ENCODE results near the gene PVALB. TPM values are rescaled to one million over a fixed set of nuclear protein-coding genes. Genes with fewer than 3 reads are reported as not detected.

Gene PVALB
- total and polyA plus RNA-seq, 5 donors from 2014 or later = not detected

GRCh38 chr22:36809351-36809750, 7.5 kb downstream of the PVALB start:
- Mint-ChIP-seq H3K27ac (peak overlapping the region in 2 of 3 donors; percentile 69 to 81), H3K4me1 (peaks cover 0 to 20% (median 11%) of the 10 kb centered on the region in 4 donors), H3K27me3 (peaks cover 17% of the 10 kb centered on the region), H3K4me3 (no peak overlapping the region), H3K9me3 (no peaks in the 10 kb centered on the region), H3K36me3 (no peaks in the 10 kb centered on the region)
- H3K4me3 ChIP-seq (ENCODE audit: low read depth, low read length) = no peak overlapping the region
- DNase-seq (no peak), ATAC-seq (ENCODE audit: low read depth in 2 of 2) (no peak)
- no peaks in the 10 kb centered on the region for H3K36me3 ChIP-seq (ENCODE audit: control insufficient read depth, insufficient read depth, low read length)
- H3K9me3 ChIP-seq (ENCODE audit: control insufficient read depth in 2 of 2, low read length in 2 of 2) = no peaks in the 10 kb centered on the region
- no peaks in the 10 kb centered on the region for H3K27me3 ChIP-seq (ENCODE audit: control insufficient read depth, insufficient read depth, low read length)
- peaks cover 3% of the 10 kb centered on the region for H3K4me1 ChIP-seq (ENCODE audit: control insufficient read depth, insufficient read depth, low read length, poor library complexity, severe bottlenecking)
- no peak overlapping the region for H3K27ac ChIP-seq (ENCODE audit: insufficient read depth, low read length, poor library complexity, severe bottlenecking)

- peaks cover 3% of the 10 kb centered on the region for H3K4me1 ChIP-seq (ENCODE audit: control insufficient read depth, insufficient read depth, low read length, poor library complexity, severe bottlenecking)
- ATAC-seq (ENCODE audit: low read depth in 2 of 2) (peak; percentile 43 to 59), DNase-seq (peak in 1 of 3 donors; percentile 61)
- Mint-ChIP-seq H3K36me3 (no peaks in the 10 kb centered on the region), H3K4me3 (no peak overlapping the region), H3K27ac (peak overlapping the region; percentile 15 to 81 (median 69)), H3K27me3 (peaks cover 12% of the 10 kb centered on the region), H3K9me3 (no peaks in the 10 kb centered on the region), H3K4me1 (peaks cover 0 to 20% (median 11%) of the 10 kb centered on the region in 4 donors)
- no peak overlapping the region for H3K4me3 ChIP-seq (ENCODE audit: low read depth, low read length)
- no peaks in the 10 kb centered on the region for H3K36me3 ChIP-seq (ENCODE audit: control insufficient read depth, insufficient read depth, low read length)
- H3K27ac ChIP-seq (ENCODE audit: insufficient read depth, low read length, poor library complexity, severe bottlenecking) = no peak overlapping the region
- no peaks in the 10 kb centered on the region for H3K27me3 ChIP-seq (ENCODE audit: control insufficient read depth, insufficient read depth, low read length)
- H3K9me3 ChIP-seq (ENCODE audit: control insufficient read depth in 2 of 2, low read length in 2 of 2) = no peaks in the 10 kb centered on the region
Measured at GRCh38 chr22:36808721-36809344, 8.0 kb downstream of the PVALB start.

- H3K27ac ChIP-seq (ENCODE audit: insufficient read depth, low read length, poor library complexity, severe bottlenecking) = no peak overlapping the region
- H3K27ac Mint-ChIP-seq = peak overlapping the region in 2 of 3 donors; percentile 59 to 69
- H3K9me3 Mint-ChIP-seq = no peaks in the 10 kb centered on the region
- H3K4me1 ChIP-seq (ENCODE audit: control insufficient read depth, insufficient read depth, low read length, poor library complexity, severe bottlenecking) = peaks cover 3% of the 10 kb centered on the region
- no peaks in the 10 kb centered on the region for H3K36me3 Mint-ChIP-seq
- peaks cover 0 to 19% (median 11%) of the 10 kb centered on the region in 4 donors for H3K4me1 Mint-ChIP-seq
- no peaks in the 10 kb centered on the region for H3K27me3 ChIP-seq (ENCODE audit: control insufficient read depth, insufficient read depth, low read length)
- no peaks in the 10 kb centered on the region for H3K36me3 ChIP-seq (ENCODE audit: control insufficient read depth, insufficient read depth, low read length)
- H3K4me3 ChIP-seq (ENCODE audit: low read depth, low read length) = no peak overlapping the region
- DNase-seq (no peak), ATAC-seq (ENCODE audit: low read depth in 2 of 2) (no peak)
- H3K4me3 Mint-ChIP-seq = no peak overlapping the region
- H3K9me3 ChIP-seq (ENCODE audit: control insufficient read depth in 2 of 2, low read length in 2 of 2) = no peaks in the 10 kb centered on the region
- peaks cover under 1% of the 10 kb centered on the region for H3K27me3 Mint-ChIP-seq
Measured at GRCh38 chr22:36807627-36808026, 9.2 kb downstream of the PVALB start.

GRCh38 chr22:36806835-36807234, 10.0 kb downstream of the PVALB start:
- Mint-ChIP-seq H3K27ac (peak overlapping the region in 1 of 3 donors; percentile 69), H3K4me1 (peaks cover 0 to 19% (median 11%) of the 10 kb centered on the region in 4 donors), H3K9me3 (no peaks in the 10 kb centered on the region), H3K4me3 (no peak overlapping the region), H3K27me3 (no peaks in the 10 kb centered on the region), H3K36me3 (no peaks in the 10 kb centered on the region)
- no peak for ATAC-seq (ENCODE audit: low read depth in 2 of 2)
- Histone ChIP-seq H3K36me3 (ENCODE audit: control insufficient read depth, insufficient read depth, low read length) (no peaks in the 10 kb centered on the region), H3K9me3 (ENCODE audit: control insufficient read depth in 2 of 2, low read length in 2 of 2) (no peaks in the 10 kb centered on the region), H3K4me1 (ENCODE audit: control insufficient read depth, insufficient read depth, low read length, poor library complexity, severe bottlenecking) (peaks cover 3% of the 10 kb centered on the region), H3K4me3 (ENCODE audit: low read depth, low read length) (no peak overlapping the region), H3K27me3 (ENCODE audit: control insufficient read depth, insufficient read depth, low read length) (no peaks in the 10 kb centered on the region), H3K27ac (ENCODE audit: insufficient read depth, low read length, poor library complexity, severe bottlenecking) (no peak overlapping the region)
- no peak for DNase-seq

- Mint-ChIP-seq H3K36me3 (no peaks in the 10 kb centered on the region), H3K9me3 (no peaks in the 10 kb centered on the region), H3K4me1 (peaks cover 0 to 10% (median 6%) of the 10 kb centered on the region in 4 donors), H3K27me3 (no peaks in the 10 kb centered on the region), H3K4me3 (no peak overlapping the region), H3K27ac (no peak overlapping the region)
- no peaks in the 10 kb centered on the region for H3K9me3 ChIP-seq (ENCODE audit: control insufficient read depth in 2 of 2, low read length in 2 of 2)
- no peak for DNase-seq
- no peak overlapping the region for H3K27ac ChIP-seq (ENCODE audit: insufficient read depth, low read length, poor library complexity, severe bottlenecking)
- no peaks in the 10 kb centered on the region for H3K27me3 ChIP-seq (ENCODE audit: control insufficient read depth, insufficient read depth, low read length)
- no peak for ATAC-seq (ENCODE audit: low read depth in 2 of 2)
- H3K36me3 ChIP-seq (ENCODE audit: control insufficient read depth, insufficient read depth, low read length) = no peaks in the 10 kb centered on the region
- no peak overlapping the region for H3K4me3 ChIP-seq (ENCODE audit: low read depth, low read length)
- no peaks in the 10 kb centered on the region for H3K4me1 ChIP-seq (ENCODE audit: control insufficient read depth, insufficient read depth, low read length, poor library complexity, severe bottlenecking)
Measured at GRCh38 chr22:36803358-36803757, 13.5 kb downstream of the PVALB start.

GRCh38 chr22:36798674-36799066, 18.2 kb downstream of the PVALB start:
- H3K27ac ChIP-seq (ENCODE audit: insufficient read depth, low read length, poor library complexity, severe bottlenecking) = no peak overlapping the region
- H3K9me3 ChIP-seq (ENCODE audit: control insufficient read depth in 2 of 2, low read length in 2 of 2) = no peaks in the 10 kb centered on the region
- H3K4me1 Mint-ChIP-seq = no peaks in the 10 kb centered on the region
- no peaks in the 10 kb centered on the region for H3K9me3 Mint-ChIP-seq
- H3K27me3 Mint-ChIP-seq = no peaks in the 10 kb centered on the region
- H3K4me3 ChIP-seq (ENCODE audit: low read depth, low read length) = no peak overlapping the region
- H3K36me3 ChIP-seq (ENCODE audit: control insufficient read depth, insufficient read depth, low read length) = no peaks in the 10 kb centered on the region
- no peak overlapping the region for H3K4me3 Mint-ChIP-seq
- no peak overlapping the region for H3K27ac Mint-ChIP-seq
- H3K36me3 Mint-ChIP-seq = no peaks in the 10 kb centered on the region
- no peaks in the 10 kb centered on the region for H3K4me1 ChIP-seq (ENCODE audit: control insufficient read depth, insufficient read depth, low read length, poor library complexity, severe bottlenecking)
- no peak for DNase-seq
- no peaks in the 10 kb centered on the region for H3K27me3 ChIP-seq (ENCODE audit: control insufficient read depth, insufficient read depth, low read length)
- no peak for ATAC-seq (ENCODE audit: low read depth in 2 of 2)

GRCh38 chr22:36797911-36798673, 18.7 kb downstream of the PVALB start:
- H3K9me3 Mint-ChIP-seq = no peaks in the 10 kb centered on the region
- H3K27me3 Mint-ChIP-seq = no peaks in the 10 kb centered on the region
- no peaks in the 10 kb centered on the region for H3K36me3 Mint-ChIP-seq
- H3K4me3 ChIP-seq (ENCODE audit: low read depth, low read length) = no peak overlapping the region
- no peak overlapping the region for H3K27ac Mint-ChIP-seq
- H3K4me1 Mint-ChIP-seq = no peaks in the 10 kb centered on the region
- no peak overlapping the region for H3K27ac ChIP-seq (ENCODE audit: insufficient read depth, low read length, poor library complexity, severe bottlenecking)
- H3K9me3 ChIP-seq (ENCODE audit: control insufficient read depth in 2 of 2, low read length in 2 of 2) = no peaks in the 10 kb centered on the region
- H3K4me3 Mint-ChIP-seq = no peak overlapping the region
- no peaks in the 10 kb centered on the region for H3K36me3 ChIP-seq (ENCODE audit: control insufficient read depth, insufficient read depth, low read length)
- ATAC-seq (ENCODE audit: low read depth in 2 of 2) (no peak), DNase-seq (no peak)
- no peaks in the 10 kb centered on the region for H3K27me3 ChIP-seq (ENCODE audit: control insufficient read depth, insufficient read depth, low read length)
- H3K4me1 ChIP-seq (ENCODE audit: control insufficient read depth, insufficient read depth, low read length, poor library complexity, severe bottlenecking) = no peaks in the 10 kb centered on the region

- ATAC-seq (ENCODE audit: low read depth in 2 of 2) = no peak
- H3K4me1 ChIP-seq (ENCODE audit: control insufficient read depth, insufficient read depth, low read length, poor library complexity, severe bottlenecking) = no peaks in the 10 kb centered on the region
- H3K9me3 Mint-ChIP-seq = no peaks in the 10 kb centered on the region
- H3K27me3 Mint-ChIP-seq = no peaks in the 10 kb centered on the region
- no peaks in the 10 kb centered on the region for H3K36me3 ChIP-seq (ENCODE audit: control insufficient read depth, insufficient read depth, low read length)
- no peaks in the 10 kb centered on the region for H3K27me3 ChIP-seq (ENCODE audit: control insufficient read depth, insufficient read depth, low read length)
- no peaks in the 10 kb centered on the region for H3K4me1 Mint-ChIP-seq
- no peak for DNase-seq
- no peak overlapping the region for H3K4me3 ChIP-seq (ENCODE audit: low read depth, low read length)
- H3K27ac Mint-ChIP-seq = no peak overlapping the region
- H3K4me3 Mint-ChIP-seq = peak overlapping the region in 1 of 4 donors; percentile 38
- no peak overlapping the region for H3K27ac ChIP-seq (ENCODE audit: insufficient read depth, low read length, poor library complexity, severe bottlenecking)
- H3K36me3 Mint-ChIP-seq = no peaks in the 10 kb centered on the region
- no peaks in the 10 kb centered on the region for H3K9me3 ChIP-seq (ENCODE audit: control insufficient read depth in 2 of 2, low read length in 2 of 2)
Measured at GRCh38 chr22:36797374-36797773, 19.5 kb downstream of the PVALB start.
